HepG2 (cell line): ENCODE results near the gene IP6K1. TPM values are rescaled to one million over a fixed set of nuclear protein-coding genes. Genes with fewer than 3 reads are reported as not detected.

ENCODE experiments used
- ARNTL ChIP-seq: sonication (generic); formaldehyde crosslinking; IDR thresholded peaks from 2 replicates; pipeline ENCODE4 v1.4.0; 2020; ENCODE audit warnings: mild to moderate bottlenecking, missing genetic modification reagents
- ELF4 ChIP-seq: sonication (generic); formaldehyde crosslinking; IDR thresholded peaks from 2 replicates; pipeline ENCODE4 v1.5.0; 2020; ENCODE audit warnings: missing genetic modification reagents, mild to moderate bottlenecking, moderate library complexity, borderline replicate concordance
- FOXC1 ChIP-seq: sonication (generic); formaldehyde crosslinking; IDR thresholded peaks from 2 replicates; pipeline ENCODE4 v1.8.0; 2022; ENCODE audit warnings: mild to moderate bottlenecking, missing genetic modification reagents, borderline replicate concordance
- HCFC1 ChIP-seq: fragments of 150-350 bp; IDR thresholded peaks from 2 replicates; pipeline ENCODE4 v1.6.1; 2014; ENCODE audit warnings: low read depth, low read length
- HOXD1 ChIP-seq: sonication (generic); formaldehyde crosslinking; IDR thresholded peaks from 2 replicates; pipeline ENCODE4 v1.5.0; 2020; ENCODE audit warnings: missing genetic modification reagents
- KLF11 ChIP-seq: IDR thresholded peaks from 2 replicates; pipeline ENCODE4 v1.6.1; 2016; ENCODE audit warnings: missing compliant biosample characterization
- RXRB ChIP-seq: IDR thresholded peaks from 2 replicates; pipeline ENCODE4 v1.6.1; 2016; ENCODE audit warnings: borderline replicate concordance, missing genetic modification reagents, missing compliant biosample characterization
- SALL1 ChIP-seq: sonication (generic); formaldehyde crosslinking; IDR thresholded peaks from 2 replicates; pipeline ENCODE4 v1.8.0; 2022; ENCODE audit warnings: mild to moderate bottlenecking, missing genetic modification reagents
- SIN3A ChIP-seq: IDR thresholded peaks from 2 replicates; pipeline ENCODE4 v1.6.1; 2011; ENCODE audit warnings: low read depth, mild to moderate bottlenecking, control low read depth, low read length, borderline replicate concordance
- TSC22D2 ChIP-seq: sonication (generic); formaldehyde crosslinking; IDR thresholded peaks from 2 replicates; pipeline ENCODE4 v1.5.1; 2020; ENCODE audit warnings: missing genetic modification reagents, mild to moderate bottlenecking, borderline replicate concordance
- YEATS4 ChIP-seq: sonication (generic); formaldehyde crosslinking; IDR thresholded peaks from 2 replicates; pipeline ENCODE4 v1.4.0; 2020; ENCODE audit warnings: missing genetic modification reagents, borderline replicate concordance
- ZBTB7B ChIP-seq: sonication (generic); formaldehyde crosslinking; IDR thresholded peaks from 2 replicates; pipeline ENCODE4 v1.4.0; 2020; ENCODE audit warnings: missing genetic modification reagents
- ZNF747 ChIP-seq: sonication (generic); formaldehyde crosslinking; IDR thresholded peaks from 2 replicates; pipeline ENCODE4 v1.8.1; 2023; ENCODE audit warnings: missing genetic modification reagents, mild to moderate bottlenecking, borderline replicate concordance
- ZSCAN12 ChIP-seq: sonication (generic); formaldehyde crosslinking; IDR thresholded peaks from 2 replicates; pipeline ENCODE4 v1.9.0; 2021; ENCODE audit warnings: mild to moderate bottlenecking, missing genetic modification reagents
- polyA plus RNA-seq, 8 experiments: library from polyadenylated mRNA; depleted of rRNA in 3 of 8; stranded (reverse) in 7 of 8; unstranded in 1 of 8; fragments of >200 nt; fragmentation: Illumina TruSeq in 4 of 8; extraction: Trizol in 4 of 8; gene quantifications; 2 replicates each; pipeline versions ENCODE4 v1.2.1 to v1.2.3, GENCODE V29; 2011 to 2016; ENCODE audit warnings: low read depth in 4 of 8, missing spikeins in 1 of 8, mixed read lengths in 1 of 8; ENCODE audit not compliant: insufficient read depth in 1 of 8
- total RNA-seq, 5 experiments: library from RNA; depleted of rRNA; stranded (reverse); fragments of >200 nt; fragmentation: Illumina TruSeq; extraction: Trizol; gene quantifications; 2 replicates each; pipeline ENCODE4 v1.2.3, GENCODE V29; 2016; ENCODE audit warnings: low read depth in 1 of 5
- TF ChIP-seq, protein P1 (sequence below): IDR thresholded peaks from 2 replicates; pipeline ENCODE4 v1.6.1; 2016; ENCODE audit warnings: low read depth, borderline replicate concordance
- TF ChIP-seq, protein P2 (sequence below), 2 experiments: sonication (generic) in 1 of 2; formaldehyde crosslinking in 1 of 2; IDR thresholded peaks; 2 replicates each; pipeline versions ENCODE4 v1.4.0 to v1.6.1; 2018 to 2020; ENCODE audit warnings: missing genetic modification reagents in 2 of 2, borderline replicate concordance in 1 of 2, low read depth in 1 of 2, mild to moderate bottlenecking in 1 of 2, missing biosample characterization in 1 of 2
- TF ChIP-seq, protein P3 (sequence below): IDR thresholded peaks from 2 replicates; pipeline ENCODE4 v1.6.1; 2016
- TF ChIP-seq, protein P4 (sequence below): fragments of 450-650 bp; IDR thresholded peaks from 2 replicates; pipeline ENCODE4 v1.6.1; 2016
- TF ChIP-seq, protein P5 (sequence below): IDR thresholded peaks from 2 replicates; pipeline ENCODE4 v1.6.1; 2016; ENCODE audit warnings: missing genetic modification reagents, missing compliant biosample characterization
- TF ChIP-seq, protein P6 (sequence below): sonication (generic); formaldehyde crosslinking; IDR thresholded peaks from 2 replicates; pipeline ENCODE4 v1.9.0; 2022; ENCODE audit warnings: low read depth, missing genetic modification reagents

IP6K1 gene
- total and polyA plus RNA-seq, 2 of the 13 experiments (the other 11 are each of a cell fraction or from before 2014, with no cell fraction given) = 17.7 to 29.7 TPM

DNA sequence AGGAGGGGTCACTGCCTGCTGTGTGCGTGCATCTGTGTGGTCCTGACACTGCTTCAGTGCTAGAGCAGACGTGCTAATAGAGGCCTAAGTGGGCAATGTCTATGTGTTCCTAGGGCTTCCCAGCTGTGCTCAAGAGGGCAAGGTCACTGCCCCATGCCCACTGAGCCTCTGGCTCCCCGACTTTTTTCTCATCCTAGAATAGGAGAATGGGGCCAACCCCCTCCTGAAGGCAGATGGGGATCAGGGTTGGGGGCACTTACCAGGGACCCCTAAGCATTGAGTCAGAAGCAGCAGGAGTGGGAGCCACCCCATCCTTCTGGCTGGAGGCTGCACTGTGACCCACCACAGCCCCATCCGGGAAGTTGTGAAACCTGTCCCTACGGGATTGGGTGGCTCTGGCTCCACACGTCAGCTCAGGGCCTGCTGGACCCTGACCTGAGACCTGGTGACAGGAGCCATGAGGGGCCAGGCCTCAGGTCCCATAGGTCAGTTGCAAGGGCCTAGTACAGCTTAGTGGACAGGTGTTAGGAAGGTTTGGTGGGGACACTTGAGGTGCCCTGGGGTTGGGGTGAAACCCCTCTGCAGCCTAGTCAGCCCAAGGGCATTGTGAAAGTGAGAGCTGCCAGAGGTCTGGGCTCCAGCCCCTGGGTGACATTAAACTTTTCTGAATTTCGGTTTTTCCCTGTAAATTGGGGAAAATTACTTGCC, 97.8 kb downstream of the IP6K1 start (continued):
- TF ChIP-seq SIN3A (peak; percentile 73; the same call in 1 of the 2 replicates), ZBTB7B (CRISPR knock-in tag) (peak; percentile 85; the same call in 1 of the 2 replicates), YEATS4 (peak; percentile 87), RXRB (peak; percentile 64; the same call in 1 of the 2 replicates), ZNF747 (0 out of 2 replicates have a peak, but pooled peaks have one; percentile 31), ARNTL (CRISPR knock-in tag) (0 out of 2 replicates have a peak, but pooled peaks have one; percentile 31), FOXC1 (0 out of 2 replicates have a peak, but pooled peaks have one; percentile 68), ZSCAN12 (CRISPR knock-in tag) (0 out of 2 replicates have a peak, but pooled peaks have one; percentile 40), TSC22D2 (peak; percentile 59; the same call in 1 of the 2 replicates), HCFC1 (0 out of 2 replicates have a peak, but pooled peaks have one; percentile 22), HOXD1 (CRISPR knock-in tag) (0 out of 2 replicates have a peak, but pooled peaks have one; percentile 68), SALL1 (peak; percentile 80), ELF4 (CRISPR knock-in tag) (0 out of 2 replicates have a peak, but pooled peaks have one; percentile 45), KLF11 (CRISPR knock-in tag) (peak; percentile 21)
- TF ChIP-seq, protein P1, sequence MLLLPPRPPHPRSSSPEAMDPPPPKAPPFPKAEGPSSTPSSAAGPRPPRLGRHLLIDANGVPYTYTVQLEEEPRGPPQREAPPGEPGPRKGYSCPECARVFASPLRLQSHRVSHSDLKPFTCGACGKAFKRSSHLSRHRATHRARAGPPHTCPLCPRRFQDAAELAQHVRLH = peak; percentile 57; the same call in 1 of the 2 replicates
- TF ChIP-seq, protein P2, sequence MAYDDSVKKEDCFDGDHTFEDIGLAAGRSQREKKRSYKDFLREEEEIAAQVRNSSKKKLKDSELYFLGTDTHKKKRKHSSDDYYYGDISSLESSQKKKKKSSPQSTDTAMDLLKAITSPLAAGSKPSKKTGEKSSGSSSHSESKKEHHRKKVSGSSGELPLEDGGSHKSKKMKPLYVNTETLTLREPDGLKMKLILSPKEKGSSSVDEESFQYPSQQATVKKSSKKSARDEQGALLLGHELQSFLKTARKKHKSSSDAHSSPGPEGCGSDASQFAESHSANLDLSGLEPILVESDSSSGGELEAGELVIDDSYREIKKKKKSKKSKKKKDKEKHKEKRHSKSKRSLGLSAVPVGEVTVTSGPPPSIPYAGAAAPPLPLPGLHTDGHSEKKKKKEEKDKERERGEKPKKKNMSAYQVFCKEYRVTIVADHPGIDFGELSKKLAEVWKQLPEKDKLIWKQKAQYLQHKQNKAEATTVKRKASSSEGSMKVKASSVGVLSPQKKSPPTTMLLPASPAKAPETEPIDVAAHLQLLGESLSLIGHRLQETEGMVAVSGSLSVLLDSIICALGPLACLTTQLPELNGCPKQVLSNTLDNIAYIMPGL (CRISPR knock-in tag; IDR thresholded peaks at IDR 0.05; ENCODE audit: borderline replicate concordance in 1 of 2, low read depth in 1 of 2) = 0 out of 4 replicates have a peak, but pooled peaks of 1 of the 2 experiments have one; percentile 46
- TF ChIP-seq, protein P3, sequence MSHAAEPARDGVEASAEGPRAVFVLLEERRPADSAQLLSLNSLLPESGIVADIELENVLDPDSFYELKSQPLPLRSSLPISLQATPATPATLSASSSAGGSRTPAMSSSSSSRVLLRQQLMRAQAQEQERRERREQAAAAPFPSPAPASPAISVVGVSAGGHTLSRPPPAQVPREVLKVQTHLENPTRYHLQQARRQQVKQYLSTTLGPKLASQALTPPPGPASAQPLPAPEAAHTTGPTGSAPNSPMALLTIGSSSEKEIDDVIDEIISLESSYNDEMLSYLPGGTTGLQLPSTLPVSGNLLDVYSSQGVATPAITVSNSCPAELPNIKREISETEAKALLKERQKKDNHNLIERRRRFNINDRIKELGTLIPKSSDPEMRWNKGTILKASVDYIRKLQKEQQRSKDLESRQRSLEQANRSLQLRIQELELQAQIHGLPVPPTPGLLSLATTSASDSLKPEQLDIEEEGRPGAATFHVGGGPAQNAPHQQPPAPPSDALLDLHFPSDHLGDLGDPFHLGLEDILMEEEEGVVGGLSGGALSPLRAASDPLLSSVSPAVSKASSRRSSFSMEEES (CRISPR knock-in tag) = peak; percentile 44; the same call in 1 of the 2 replicates
- TF ChIP-seq, protein P4, sequence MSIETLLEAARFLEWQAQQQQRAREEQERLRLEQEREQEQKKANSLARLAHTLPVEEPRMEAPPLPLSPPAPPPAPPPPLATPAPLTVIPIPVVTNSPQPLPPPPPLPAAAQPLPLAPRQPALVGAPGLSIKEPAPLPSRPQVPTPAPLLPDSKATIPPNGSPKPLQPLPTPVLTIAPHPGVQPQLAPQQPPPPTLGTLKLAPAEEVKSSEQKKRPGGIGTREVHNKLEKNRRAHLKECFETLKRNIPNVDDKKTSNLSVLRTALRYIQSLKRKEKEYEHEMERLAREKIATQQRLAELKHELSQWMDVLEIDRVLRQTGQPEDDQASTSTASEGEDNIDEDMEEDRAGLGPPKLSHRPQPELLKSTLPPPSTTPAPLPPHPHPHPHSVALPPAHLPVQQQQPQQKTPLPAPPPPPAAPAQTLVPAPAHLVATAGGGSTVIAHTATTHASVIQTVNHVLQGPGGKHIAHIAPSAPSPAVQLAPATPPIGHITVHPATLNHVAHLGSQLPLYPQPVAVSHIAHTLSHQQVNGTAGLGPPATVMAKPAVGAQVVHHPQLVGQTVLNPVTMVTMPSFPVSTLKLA = 0 out of 2 replicates have a peak, but pooled peaks have one; percentile 3
- TF ChIP-seq, protein P5, sequence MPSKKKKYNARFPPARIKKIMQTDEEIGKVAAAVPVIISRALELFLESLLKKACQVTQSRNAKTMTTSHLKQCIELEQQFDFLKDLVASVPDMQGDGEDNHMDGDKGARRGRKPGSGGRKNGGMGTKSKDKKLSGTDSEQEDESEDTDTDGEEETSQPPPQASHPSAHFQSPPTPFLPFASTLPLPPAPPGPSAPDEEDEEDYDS (CRISPR knock-in tag) = peak; percentile 78
- TF ChIP-seq, protein P6, sequence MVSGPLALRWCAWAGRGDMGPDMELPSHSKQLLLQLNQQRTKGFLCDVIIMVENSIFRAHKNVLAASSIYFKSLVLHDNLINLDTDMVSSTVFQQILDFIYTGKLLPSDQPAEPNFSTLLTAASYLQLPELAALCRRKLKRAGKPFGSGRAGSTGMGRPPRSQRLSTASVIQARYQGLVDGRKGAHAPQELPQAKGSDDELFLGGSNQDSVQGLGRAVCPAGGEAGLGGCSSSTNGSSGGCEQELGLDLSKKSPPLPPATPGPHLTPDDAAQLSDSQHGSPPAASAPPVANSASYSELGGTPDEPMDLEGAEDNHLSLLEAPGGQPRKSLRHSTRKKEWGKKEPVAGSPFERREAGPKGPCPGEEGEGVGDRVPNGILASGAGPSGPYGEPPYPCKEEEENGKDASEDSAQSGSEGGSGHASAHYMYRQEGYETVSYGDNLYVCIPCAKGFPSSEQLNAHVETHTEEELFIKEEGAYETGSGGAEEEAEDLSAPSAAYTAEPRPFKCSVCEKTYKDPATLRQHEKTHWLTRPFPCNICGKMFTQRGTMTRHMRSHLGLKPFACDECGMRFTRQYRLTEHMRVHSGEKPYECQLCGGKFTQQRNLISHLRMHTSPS (CRISPR knock-in tag) = peak; percentile 51; the same call in 1 of the 2 replicates
